HepG2 (cell line): ENCODE measurements around the gene AP1S3. TPM values are rescaled to one million over a fixed set of nuclear protein-coding genes. Genes with fewer than 3 reads are reported as not detected.

Experiments
- ATAC-seq: fragments of 200-7000 bp; cut with Tn5 transposase; 3 replicates; pipeline ENCODE4 v1.9.1; 2020; ENCODE audit warnings: mild to moderate bottlenecking, moderate library complexity
- BruUV-seq: library from RNA; stranded (reverse); fragments of 400-500 nt; replicated peaks from 2 replicates; lab custom pipeline; 2021; lab: Mats Ljungman, UMichigan
- CTCF ChIA-PET: fragments of 300-600 bp; formaldehyde crosslinking; extraction: SDS; loops from one replicate; lab custom pipeline; 2021; ENCODE audit warnings: low total read pairs, inconsistent platforms, low intra/inter-chr PET ratio; lab: Yijun Ruan, JAX
- POLR2A ChIA-PET: fragments of 350-600 bp; sonication (Branson Sonifier 250); formaldehyde crosslinking; loops from one replicate; lab custom pipeline; 2020; ENCODE audit warnings: antibody characterized with exemption, inconsistent platforms; lab: Yijun Ruan, JAX
- DNase-seq: peaks from one replicate; pipeline ENCODE4 v3.0.0-alpha.2; 2015; ENCODE audit warnings: low spot score
- FAIRE-seq: peaks from 3 replicates; lab custom pipeline; 2011; peaks lifted over from hg19 to GRCh38; lab: Jason Lieb, UNC
- H2AFZ ChIP-seq: one replicate; pipeline ENCODE4 v1.6.1; 2011; ENCODE audit warnings: low read length, inconsistent platforms
- H3K27ac ChIP-seq: fragments of 300-600 bp; 3 replicates; pipeline ENCODE4 v1.8.0; 2011; ENCODE audit warnings: mixed run types, mild to moderate bottlenecking, mixed read lengths, low read length, inconsistent platforms; ENCODE audit not compliant: insufficient read depth; ENCODE audit errors: extremely low read length
- H3K27me3 ChIP-seq, 2 experiments: fragments of 200-600 bp in 1 of 2; 2 replicates in 1 of 2; 3 replicates in 1 of 2; pipeline versions ENCODE4 v1.6.0 to v1.8.0; 2011; ENCODE audit warnings: low read length in 2 of 2, mild to moderate bottlenecking in 2 of 2, moderate library complexity in 2 of 2, inconsistent platforms in 1 of 2; ENCODE audit not compliant: insufficient read depth in 2 of 2, control insufficient read depth in 1 of 2
- H3K36me3 ChIP-seq, 2 experiments: fragments of 200-600 bp in 1 of 2; replicated peaks in 1 of 2; 2 replicates in 1 of 2; 3 replicates in 1 of 2; pipeline versions ENCODE4 v1.5.1 to v1.8.0; 2011; ENCODE audit warnings: low read length in 2 of 2, inconsistent platforms in 1 of 2; ENCODE audit not compliant: insufficient read depth in 2 of 2, control insufficient read depth in 1 of 2
- H3K4me1 ChIP-seq: 2 replicates; pipeline ENCODE4 v1.5.1; 2012; ENCODE audit warnings: low read length, inconsistent platforms; ENCODE audit not compliant: insufficient read depth
- H3K4me2 ChIP-seq: 2 replicates; pipeline ENCODE4 v1.6.0; 2011; ENCODE audit warnings: low read depth, low read length, inconsistent platforms
- H3K4me3 ChIP-seq, 3 experiments: fragments of 200-600 bp in 1 of 3; sonication (generic), shearing (Covaris generic) in 1 of 3; replicated peaks in 1 of 3; 2 replicates each; pipeline ENCODE4 v1.5.1; 2011 to 2016; ENCODE audit warnings: low read length in 3 of 3, inconsistent platforms in 2 of 3, low read depth in 2 of 3, mild to moderate bottlenecking in 2 of 3, control low read depth in 1 of 3, mixed read lengths in 1 of 3; ENCODE audit not compliant: insufficient read depth in 1 of 3
- H3K79me2 ChIP-seq: one replicate; pipeline ENCODE4 v1.6.1; 2011; ENCODE audit warnings: low read length, inconsistent platforms; ENCODE audit not compliant: insufficient read depth
- H3K9ac ChIP-seq: 2 replicates; pipeline ENCODE4 v1.6.0; 2011; ENCODE audit warnings: mild to moderate bottlenecking, low read depth, low read length, inconsistent platforms; ENCODE audit not compliant: insufficient read depth
- H3K9me3 ChIP-seq: 2 replicates; pipeline ENCODE4 v1.5.1; 2012; ENCODE audit warnings: mild to moderate bottlenecking, low read length
- H4K20me1 ChIP-seq: 2 replicates; pipeline ENCODE4 v1.6.0; 2011; ENCODE audit warnings: inconsistent platforms, mild to moderate bottlenecking, low read length, moderate library complexity; ENCODE audit not compliant: insufficient read depth
- E2F2 ChIP-seq: sonication (generic); formaldehyde crosslinking; IDR thresholded peaks from 2 replicates; pipeline ENCODE4 v1.4.0; 2020; ENCODE audit warnings: missing genetic modification reagents, borderline replicate concordance
- ELF4 ChIP-seq: sonication (generic); formaldehyde crosslinking; IDR thresholded peaks from 2 replicates; pipeline ENCODE4 v1.5.0; 2020; ENCODE audit warnings: missing genetic modification reagents, mild to moderate bottlenecking, moderate library complexity, borderline replicate concordance
- FOXO4 ChIP-seq: sonication (generic); formaldehyde crosslinking; conservative IDR thresholded peaks from 2 replicates; pipeline ENCODE4 v1.8.1; 2023; ENCODE audit warnings: missing genetic modification reagents
- HHEX ChIP-seq: IDR thresholded peaks from 2 replicates; pipeline ENCODE4 v1.6.1; 2016; ENCODE audit warnings: control low read depth
- MED13 ChIP-seq: sonication (generic); formaldehyde crosslinking; IDR thresholded peaks from 2 replicates; pipeline ENCODE4 v1.5.0; 2020; ENCODE audit warnings: missing genetic modification reagents
- NFRKB ChIP-seq: fragments of 450-650 bp; IDR thresholded peaks from 2 replicates; pipeline ENCODE4 v1.6.1; 2017
- PHF21A ChIP-seq: sonication (generic); formaldehyde crosslinking; IDR thresholded peaks from 2 replicates; pipeline ENCODE4 v1.5.0; 2020; ENCODE audit warnings: mild to moderate bottlenecking, missing genetic modification reagents
- RNF2 ChIP-seq: fragments of 450-650 bp; conservative IDR thresholded peaks from 2 replicates; pipeline ENCODE4 v1.6.1; 2016; ENCODE audit warnings: low read depth
- SMARCE1 ChIP-seq: fragments of 450-650 bp; IDR thresholded peaks from 2 replicates; pipeline ENCODE4 v1.6.1; 2017; ENCODE audit warnings: borderline replicate concordance
- ZIK1 ChIP-seq: sonication (generic); formaldehyde crosslinking; IDR thresholded peaks from 2 replicates; pipeline ENCODE4 v1.5.0; 2020; ENCODE audit warnings: mild to moderate bottlenecking, low read depth, missing genetic modification reagents, borderline replicate concordance
- ZNF17 ChIP-seq: sonication (generic); formaldehyde crosslinking; IDR thresholded peaks from 2 replicates; pipeline ENCODE4 v1.5.0; 2020; ENCODE audit warnings: mild to moderate bottlenecking, missing genetic modification reagents
- ZNF180 ChIP-seq: sonication (generic); formaldehyde crosslinking; IDR thresholded peaks from 2 replicates; pipeline ENCODE4 v1.4.0; 2020; ENCODE audit warnings: low read depth, missing genetic modification reagents, borderline replicate concordance
- ZNF264 ChIP-seq: sonication (generic); formaldehyde crosslinking; IDR thresholded peaks from 2 replicates; pipeline ENCODE4 v1.4.0; 2020; ENCODE audit warnings: missing genetic modification reagents
- ZNF782 ChIP-seq: sonication (generic); formaldehyde crosslinking; IDR thresholded peaks from 2 replicates; pipeline ENCODE4 v1.4.0; 2020; ENCODE audit warnings: missing genetic modification reagents, mild to moderate bottlenecking, borderline replicate concordance
- ZNF850 ChIP-seq: sonication (generic); formaldehyde crosslinking; conservative IDR thresholded peaks from 2 replicates; pipeline ENCODE4 v1.9.0; 2021; ENCODE audit warnings: mild to moderate bottlenecking, missing genetic modification reagents
- ZSCAN21 ChIP-seq: sonication (generic); formaldehyde crosslinking; IDR thresholded peaks from 2 replicates; pipeline ENCODE4 v1.8.0; 2022; ENCODE audit warnings: mild to moderate bottlenecking, missing genetic modification reagents, moderate library complexity, borderline replicate concordance
- WGBS: methylation state at CpG from one replicate; pipeline ENCODE4 v1.1.6; 2017; ENCODE audit warnings: low lambda C conversion rate; 5-methylcytosine and 5-hydroxymethylcytosine counted together
- in situ Hi-C: cut with HindIII; loops from 2 replicates; pipeline ENCODE4 v1.10.0; 2017; ENCODE audit warnings: low pct_unique_long_range_greater_than_20kb; ENCODE audit not compliant: extremely low pct_ligation_motif_present
- intact Hi-C: fragments of 100-400 bp; cut with micrococcal nuclease; formaldehyde crosslinking; loops from one replicate; pipeline ENCODE4 v1.10.0; 2022; ENCODE audit not compliant: unreplicated experiment
- polyA plus RNA-seq, 8 experiments: library from polyadenylated mRNA; depleted of rRNA in 3 of 8; stranded (reverse) in 7 of 8; unstranded in 1 of 8; fragments of >200 nt; fragmentation: Illumina TruSeq in 4 of 8; extraction: Trizol in 4 of 8; gene quantifications; 2 replicates each; pipeline versions ENCODE4 v1.2.1 to v1.2.3, GENCODE V29; 2011 to 2016; ENCODE audit warnings: low read depth in 4 of 8, missing spikeins in 1 of 8, mixed read lengths in 1 of 8; ENCODE audit not compliant: insufficient read depth in 1 of 8
- total RNA-seq, 5 experiments: library from RNA; depleted of rRNA; stranded (reverse); fragments of >200 nt; fragmentation: Illumina TruSeq; extraction: Trizol; gene quantifications; 2 replicates each; pipeline ENCODE4 v1.2.3, GENCODE V29; 2016; ENCODE audit warnings: low read depth in 1 of 5

Gene AP1S3
- total and polyA plus RNA-seq, 2 of the 13 experiments (the other 11 are each of a cell fraction or from before 2014, with no cell fraction given) = 3.0 to 16.3 TPM

GRCh38 chr2:223863491-223863890, 26.1 kb upstream of the AP1S3 start:
- no peak overlapping the region for H2AFZ ChIP-seq
- H4K20me1 ChIP-seq = no peaks in the 10 kb centered on the region
- H3K9me3 ChIP-seq = no peaks in the 10 kb centered on the region
- DNase-seq = no peak
- peaks cover 19% of the 10 kb centered on the region for H3K4me1 ChIP-seq
- no peak overlapping the region for H3K27ac ChIP-seq
- in situ Hi-C loops = no loop called here
- CTCF ChIA-PET = no interaction called here
- POLR2A ChIA-PET = no interaction called here
- no peak for ATAC-seq
- intact Hi-C loops = no loop called here
- WGBS = 92% methylated on average over 2 of the region's 2 CpGs
- FAIRE-seq = no peak
- H3K79me2 ChIP-seq = no peaks in the 10 kb centered on the region
- no peak overlapping the region for H3K4me2 ChIP-seq
- no peaks in the 10 kb centered on the region for H3K36me3 ChIP-seq
- no peaks in the 10 kb centered on the region for H3K27me3 ChIP-seq
- no TSS peak for BruUV-seq
- no peak overlapping the region for H3K9ac ChIP-seq
- no peak for TF ChIP-seq FOXO4 (CRISPR knock-in tag)
- no peak for TF ChIP-seq PHF21A (CRISPR knock-in tag)
- no peak for TF ChIP-seq ZNF17
- TF ChIP-seq, all 625 proteins: peak for 0
- H3K4me3 ChIP-seq = no peak overlapping the region

- peak; percentile 90 for ATAC-seq
- Histone ChIP-seq H3K36me3 (no peaks in the 10 kb centered on the region), H3K9me3 (no peaks in the 10 kb centered on the region), H4K20me1 (no peaks in the 10 kb centered on the region), H2AFZ (no peak overlapping the region), H3K79me2 (no peaks in the 10 kb centered on the region), H3K4me3 (no peak overlapping the region; a peak in 1 of 6 replicates), H3K4me1 (peaks cover 29% of the 10 kb centered on the region), H3K4me2 (peak overlapping the region; percentile 43), H3K9ac (peak overlapping the region; percentile 9; the same call in 1 of the 2 replicates), H3K27ac (peak overlapping the region; percentile 59), H3K27me3 (no peaks in the 10 kb centered on the region)
- intact Hi-C loops (loop anchor here (1.0 to 2.0 kb wide), 5 partner anchors 24 to 186 kb away; partner anchors contain the start of gene AP1S3), in situ Hi-C loops (no loop called here)
- ChIA-PET CTCF (interaction anchor here (1.2 to 1.8 kb wide), 3 partner anchors 24 to 168 kb away, joined by 3 to 6 read pairs (median 6); partner anchors contain the start of gene AP1S3), POLR2A (interaction anchor here (0.7 to 2.2 kb wide), 13 partner anchors 8 to 101 kb away, joined by 3 to 25 read pairs (median 5); partner anchors contain the start of genes AP1S3, MRPL44 and WDFY1)
- peak; percentile 97 for DNase-seq
- FAIRE-seq = peak; percentile 84
- BruUV-seq = no TSS peak
- 13% methylated on average over 5 of the region's 5 CpGs for WGBS
- TF ChIP-seq NFRKB (no peak), ELF4 (no peak), E2F2 (CRISPR knock-in tag) (no peak), SMARCE1 (peak; percentile 95), RNF2 (no peak), ZNF264 (no peak), ZNF850 (CRISPR knock-in tag) (no peak), MED13 (CRISPR knock-in tag) (no peak), ZNF180 (CRISPR knock-in tag) (no peak), ZIK1 (CRISPR knock-in tag) (no peak), ZSCAN21 (CRISPR knock-in tag) (no peak), ZNF782 (no peak), HHEX (no peak)
These were observed 23.7 kb upstream of the AP1S3 start for GRCh38 chr2:223860809-223861738.
